Putamen (tissue), 1 donor: ENCODE data around the gene SRY.
"Not testable (repeated sequence)": the region's sequence is repeated elsewhere in the genome, so short reads cannot be mapped to it uniquely, and the experiment has no call there.

Experiments
- DNase-seq: peaks from one replicate; pipeline ENCODE4 v3.0.0-alpha.2; 2016; ENCODE audit warnings: low spot score

SRY gene

DNA sequence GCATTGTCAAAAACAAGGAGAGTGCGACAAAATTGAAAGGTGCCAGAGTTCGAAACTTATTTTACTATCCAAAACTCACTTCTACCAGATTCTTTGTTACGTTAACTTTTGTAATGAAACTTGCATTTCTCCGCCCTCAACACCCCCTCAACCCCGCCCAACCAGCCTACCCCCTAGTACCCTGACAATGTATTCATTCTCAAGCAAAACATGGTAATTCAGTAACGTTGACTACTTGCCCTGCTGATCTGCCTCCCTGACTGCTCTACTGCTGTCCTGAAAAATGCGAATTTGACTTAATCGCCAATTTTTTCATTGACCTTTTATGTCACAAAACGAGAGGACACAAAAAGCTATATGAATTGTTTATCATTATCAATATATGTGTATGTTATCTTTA, at the start of gene SRY:
Gene SRY (minus strand): TSS at position 83 of the 400 bp plus-strand sequence. CDS start 79 bp downstream, at position 4.
- DNase-seq = no peak

- DNase-seq = no peak
Measured at GRCh38 chrY:2837078-2837477, 49.6 kb upstream of the SRY start.

DNA sequence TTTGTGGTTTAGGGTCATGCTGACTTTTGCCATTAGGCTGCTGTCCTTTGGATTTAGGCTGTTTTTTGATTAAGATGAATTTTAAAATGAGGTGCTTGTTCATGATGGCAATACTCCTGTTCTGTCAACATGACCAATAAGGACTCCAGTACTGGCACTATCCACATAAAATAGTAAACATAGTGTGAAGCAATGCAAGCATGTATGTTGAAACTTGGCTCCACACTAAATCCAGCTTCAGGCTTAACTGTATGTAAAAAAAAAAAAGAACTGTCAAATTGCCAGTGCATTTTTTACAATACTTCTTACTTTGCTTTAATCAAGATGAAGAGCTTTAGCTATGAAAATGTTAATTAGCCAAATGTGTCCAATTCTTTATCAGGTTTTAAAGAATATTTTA, 47.7 kb upstream of the SRY start:
- DNase-seq = no peak

DNA sequence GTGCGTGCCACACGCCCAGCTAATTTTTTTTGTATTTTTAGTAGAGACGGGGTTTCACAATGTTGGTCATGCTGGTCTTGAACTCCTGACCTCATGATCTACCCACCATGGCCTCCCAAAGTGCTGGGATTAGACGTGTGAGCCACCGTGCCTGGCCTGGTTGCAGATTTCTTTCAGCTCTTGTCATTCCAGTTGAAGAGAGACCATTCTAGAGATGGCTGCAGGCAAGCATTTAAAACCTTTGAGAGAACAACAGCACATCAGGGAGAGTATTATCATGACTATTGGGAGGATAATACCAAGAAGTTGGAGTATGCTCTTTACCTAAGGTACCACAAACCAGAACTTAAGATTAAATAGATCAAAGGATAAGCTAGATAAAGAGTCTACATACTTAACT, 41.0 kb upstream of the SRY start:
- no peak for DNase-seq

DNA sequence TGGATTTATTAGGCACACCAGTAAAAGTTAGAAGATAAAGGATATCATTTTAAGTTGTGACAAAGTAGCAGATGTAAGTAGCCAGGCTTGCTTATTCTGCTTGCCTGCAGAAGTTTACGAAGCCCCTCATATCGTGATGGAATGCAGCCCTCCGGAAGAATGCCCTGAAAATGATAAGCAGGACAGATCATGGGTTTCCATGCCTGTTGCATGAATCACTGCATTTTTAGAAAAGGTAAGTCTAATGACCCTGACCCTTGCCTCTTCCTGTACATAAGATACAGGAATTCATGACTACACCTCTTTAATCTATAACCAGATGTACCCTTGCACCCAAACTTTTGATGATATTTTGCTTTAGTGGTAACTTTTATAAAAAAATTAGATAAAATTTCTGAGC, 37.0 kb upstream of the SRY start:
- DNase-seq = no peak

DNA sequence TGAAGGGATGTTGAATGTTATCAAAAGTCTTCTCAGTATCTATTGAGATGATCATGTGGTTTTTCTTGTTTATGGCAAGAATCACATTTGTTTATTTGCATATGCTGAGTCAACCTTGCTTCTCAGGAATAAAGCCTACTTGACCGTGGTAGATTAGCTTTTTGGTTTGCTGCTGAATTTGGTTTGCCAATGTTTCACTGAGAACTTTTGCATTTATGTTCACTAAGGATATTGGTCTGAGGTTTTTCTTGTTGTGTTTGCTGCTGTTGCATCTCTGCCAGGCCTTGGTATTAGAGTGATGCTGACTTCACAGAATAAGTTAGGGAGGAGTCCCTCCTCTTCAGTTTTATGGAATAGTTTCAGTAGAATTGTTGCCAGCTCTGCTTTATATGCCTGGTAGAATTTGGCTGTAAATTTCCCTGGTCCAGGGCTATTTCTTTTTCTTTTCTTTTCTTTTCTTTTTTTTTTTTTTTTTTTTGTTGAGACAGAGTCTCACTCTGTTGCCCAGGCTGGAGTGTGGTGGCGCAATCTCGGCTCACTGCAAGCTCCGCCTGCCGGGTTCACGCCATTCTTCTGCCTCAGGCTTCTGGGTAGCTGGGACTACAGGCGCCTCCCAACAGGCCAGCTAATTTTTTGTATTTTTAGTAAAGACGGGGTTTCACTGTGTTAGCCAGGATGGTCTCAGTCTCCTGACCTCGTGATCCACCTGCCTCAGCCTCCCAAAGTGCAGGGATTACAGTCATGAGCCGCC, 29.8 kb upstream of the SRY start:
- DNase-seq = not testable (repeated sequence)

DNA sequence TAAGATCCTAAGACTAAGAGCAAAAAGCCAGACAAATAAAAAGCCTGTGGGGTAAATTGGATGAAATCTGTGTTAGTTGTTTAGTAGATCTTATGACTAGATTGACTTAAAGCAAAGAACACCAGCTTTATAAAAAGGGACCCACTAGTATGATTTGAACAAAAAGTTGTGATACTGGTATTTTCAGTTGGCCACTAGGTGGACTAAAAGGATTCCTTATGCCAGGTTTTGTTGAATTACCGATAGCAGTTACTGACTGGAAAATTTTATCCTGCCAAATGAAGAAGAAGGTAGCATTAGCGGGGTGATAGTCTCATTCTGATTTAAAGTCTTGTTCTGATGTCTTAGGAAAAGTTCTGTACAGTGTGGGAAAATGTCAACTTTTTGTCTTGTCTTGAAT, 12.8 kb upstream of the SRY start:
- no peak for DNase-seq

GRCh38 chrY:2797991-2798390, 10.5 kb upstream of the SRY start:
- DNase-seq = no peak

DNA sequence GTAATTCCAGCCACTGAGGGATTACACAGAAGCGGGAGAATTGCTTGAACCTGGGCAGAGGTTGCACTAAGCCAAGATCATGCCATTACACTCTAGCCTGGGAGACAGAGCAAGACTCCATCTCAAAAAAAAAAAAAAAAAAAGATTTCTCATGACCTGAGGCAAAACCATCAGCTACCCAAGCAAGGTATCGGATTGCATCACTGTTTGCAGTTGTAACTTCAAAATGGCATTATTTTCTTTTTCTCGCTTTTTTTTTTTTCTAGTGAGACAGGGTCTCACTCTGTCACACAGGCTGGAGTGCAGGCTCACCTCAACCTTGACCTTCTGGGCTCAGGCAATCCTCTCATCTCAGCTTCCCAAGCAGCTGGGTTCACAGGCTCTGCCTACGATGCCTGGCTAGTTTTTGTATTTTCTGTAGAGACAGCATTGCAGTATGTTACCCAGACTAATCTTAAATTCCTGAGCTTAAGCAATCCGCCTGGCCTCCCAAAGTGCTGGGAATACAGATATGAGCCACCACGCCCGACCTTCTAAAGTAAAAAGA, 9.6 kb upstream of the SRY start:
- no peak for DNase-seq

- DNase-seq = no peak
Measured at GRCh38 chrY:2789756-2790155, 2.3 kb upstream of the SRY start.

DNA sequence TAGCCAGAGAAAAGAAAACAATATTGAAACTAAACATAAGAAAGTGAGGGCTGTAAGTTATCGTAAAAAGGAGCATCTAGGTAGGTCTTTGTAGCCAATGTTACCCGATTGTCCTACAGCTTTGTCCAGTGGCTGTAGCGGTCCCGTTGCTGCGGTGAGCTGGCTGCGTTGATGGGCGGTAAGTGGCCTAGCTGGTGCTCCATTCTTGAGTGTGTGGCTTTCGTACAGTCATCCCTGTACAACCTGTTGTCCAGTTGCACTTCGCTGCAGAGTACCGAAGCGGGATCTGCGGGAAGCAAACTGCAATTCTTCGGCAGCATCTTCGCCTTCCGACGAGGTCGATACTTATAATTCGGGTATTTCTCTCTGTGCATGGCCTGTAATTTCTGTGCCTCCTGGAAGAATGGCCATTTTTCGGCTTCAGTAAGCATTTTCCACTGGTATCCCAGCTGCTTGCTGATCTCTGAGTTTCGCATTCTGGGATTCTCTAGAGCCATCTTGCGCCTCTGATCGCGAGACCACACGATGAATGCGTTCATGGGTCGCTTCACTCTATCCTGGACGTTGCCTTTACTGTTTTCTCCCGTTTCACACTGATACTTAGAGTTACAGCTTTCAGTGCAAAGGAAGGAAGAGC, 488 bp downstream of the SRY start:
- no peak for DNase-seq
